WERI-Rb-1 (cell line): ENCODE data around the gene RAET1G.
A peak's percentile ranks its signal among the peaks of the same experiment; 100 is the strongest.

Experiments
- DNase-seq: peaks from one replicate; pipeline ENCODE4 v3.0.0-alpha.2; 2020
- H3K27ac ChIP-seq: fragments of 250-450 bp; sonication (Bioruptor Pico); 2 replicates; pipeline ENCODE4 v1.5.1; 2020; ENCODE audit warnings: mild to moderate bottlenecking, moderate library complexity
- H3K27me3 ChIP-seq: fragments of 250-450 bp; sonication (Bioruptor Pico); 2 replicates; pipeline ENCODE4 v1.5.1; 2021; ENCODE audit warnings: mild to moderate bottlenecking, low read depth, moderate library complexity; ENCODE audit not compliant: insufficient read depth, severe bottlenecking
- H3K36me3 ChIP-seq: fragments of 250-450 bp; sonication (Bioruptor Pico); 2 replicates; pipeline ENCODE4 v1.5.1; 2020; ENCODE audit warnings: mild to moderate bottlenecking, moderate library complexity
- H3K4me3 ChIP-seq: 2 replicates; pipeline ENCODE4 v1.5.1; 2011; ENCODE audit warnings: low read depth, mild to moderate bottlenecking, control low read depth, low read length
- H3K9me3 ChIP-seq: fragments of 250-450 bp; sonication (Bioruptor Pico); 2 replicates; pipeline ENCODE4 v1.5.1; 2021; ENCODE audit warnings: mild to moderate bottlenecking, moderate library complexity; ENCODE audit not compliant: severe bottlenecking
- TF ChIP-seq, protein P1 (sequence below): IDR thresholded peaks from 2 replicates; pipeline ENCODE4 v1.5.1; 2011; ENCODE audit warnings: low read depth, mild to moderate bottlenecking, control low read depth, inconsistent platforms, low read length

RAET1G gene

DNA sequence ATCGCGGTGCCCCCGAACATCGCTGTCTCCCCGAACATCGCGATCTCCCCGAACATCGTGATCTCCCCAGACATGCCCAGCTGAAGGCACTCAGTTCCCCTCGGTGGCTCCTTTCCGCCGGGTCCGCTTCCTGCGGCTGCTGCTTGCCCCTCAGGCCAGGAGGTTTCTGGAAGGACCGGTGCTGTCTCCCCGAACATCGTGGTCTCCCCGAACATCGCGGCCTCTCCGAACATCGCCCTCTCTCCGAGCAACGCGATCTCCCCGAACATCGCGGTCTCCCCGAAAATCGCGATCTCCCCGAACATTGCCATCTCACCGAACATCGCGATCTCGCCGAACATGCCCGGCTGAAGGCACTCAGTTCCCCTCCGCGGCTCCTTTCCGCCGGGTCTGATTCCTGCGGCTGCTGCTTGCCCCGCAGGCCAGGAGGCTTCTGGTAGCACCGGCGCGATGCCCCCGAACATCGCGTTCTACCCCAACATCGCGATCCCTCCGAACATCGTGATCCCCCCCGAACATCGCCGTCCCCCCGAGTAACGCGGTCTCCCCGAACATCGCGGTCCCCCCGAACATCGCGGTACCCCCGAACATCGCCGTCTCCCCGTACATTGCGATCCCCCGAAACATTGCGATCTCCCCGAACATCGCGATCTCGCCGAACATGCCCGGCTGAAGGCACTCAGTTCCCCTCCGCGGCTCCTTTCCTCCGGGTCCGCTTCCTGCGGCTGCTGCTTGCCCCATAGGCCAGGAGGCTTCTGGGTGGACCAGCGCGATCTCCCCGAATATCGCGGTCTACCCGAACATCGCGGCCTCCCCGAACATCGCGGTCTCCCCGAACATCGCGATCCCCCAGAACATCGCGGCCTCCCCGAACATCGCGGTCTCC lies 41.6 kb upstream of the RAET1G start:
- Histone ChIP-seq H3K4me3 (peak overlapping the region; percentile 61), H3K27me3 (peaks cover 32% of the 10 kb centered on the region), H3K9me3 (no peaks in the 10 kb centered on the region), H3K27ac (no peak overlapping the region), H3K36me3 (no peaks in the 10 kb centered on the region)
- TF ChIP-seq, protein P1, sequence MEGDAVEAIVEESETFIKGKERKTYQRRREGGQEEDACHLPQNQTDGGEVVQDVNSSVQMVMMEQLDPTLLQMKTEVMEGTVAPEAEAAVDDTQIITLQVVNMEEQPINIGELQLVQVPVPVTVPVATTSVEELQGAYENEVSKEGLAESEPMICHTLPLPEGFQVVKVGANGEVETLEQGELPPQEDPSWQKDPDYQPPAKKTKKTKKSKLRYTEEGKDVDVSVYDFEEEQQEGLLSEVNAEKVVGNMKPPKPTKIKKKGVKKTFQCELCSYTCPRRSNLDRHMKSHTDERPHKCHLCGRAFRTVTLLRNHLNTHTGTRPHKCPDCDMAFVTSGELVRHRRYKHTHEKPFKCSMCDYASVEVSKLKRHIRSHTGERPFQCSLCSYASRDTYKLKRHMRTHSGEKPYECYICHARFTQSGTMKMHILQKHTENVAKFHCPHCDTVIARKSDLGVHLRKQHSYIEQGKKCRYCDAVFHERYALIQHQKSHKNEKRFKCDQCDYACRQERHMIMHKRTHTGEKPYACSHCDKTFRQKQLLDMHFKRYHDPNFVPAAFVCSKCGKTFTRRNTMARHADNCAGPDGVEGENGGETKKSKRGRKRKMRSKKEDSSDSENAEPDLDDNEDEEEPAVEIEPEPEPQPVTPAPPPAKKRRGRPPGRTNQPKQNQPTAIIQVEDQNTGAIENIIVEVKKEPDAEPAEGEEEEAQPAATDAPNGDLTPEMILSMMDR = no peak
- DNase-seq = no peak

GRCh38 chr6:149963462-149964307 lies 40.8 kb upstream of the RAET1G start, which contains the start of gene ULBP1:
TSS of gene ULBP1 (plus strand) at chr6:149963943. CDS start at chr6:149964050, 107 bp downstream.
- peak; percentile 87 for DNase-seq
- TF ChIP-seq, protein P1 = peak; percentile 47
- Histone ChIP-seq H3K4me3 (peak within 1 kb of the TSS; percentile 61), H3K27me3 (peaks cover 40% of the 10 kb centered on the region), H3K9me3 (no peaks in the 10 kb centered on the region), H3K36me3 (no peaks in the 10 kb centered on the region), H3K27ac (peak within 1 kb of the TSS; percentile 32; the same call in 1 of the 2 replicates)

DNA sequence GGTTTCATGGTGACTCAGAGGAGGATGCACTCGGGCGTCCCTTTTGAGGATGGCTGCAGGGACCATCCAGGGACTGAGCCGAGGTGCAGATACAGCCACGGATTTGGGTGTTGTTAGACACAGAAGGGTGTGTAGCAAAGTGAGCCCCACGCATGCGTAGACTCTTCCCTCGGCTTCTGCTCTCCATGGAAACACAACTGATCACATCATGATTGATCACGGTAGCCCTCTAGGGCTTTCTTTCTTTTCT lies 40.2 kb upstream of the RAET1G start:
- Histone ChIP-seq H3K4me3 (peak overlapping the region; percentile 61), H3K27me3 (peaks cover 41% of the 10 kb centered on the region)

GRCh38 chr6:149962461-149963211 lies 39.7 kb upstream of the RAET1G start:
- H3K27ac ChIP-seq = no peak overlapping the region
- peak overlapping the region; percentile 61 for H3K4me3 ChIP-seq
- H3K27me3 ChIP-seq = peaks cover 41% of the 10 kb centered on the region
- H3K9me3 ChIP-seq = no peaks in the 10 kb centered on the region
- no peak for DNase-seq
- TF ChIP-seq, protein P1 = no peak
- no peaks in the 10 kb centered on the region for H3K36me3 ChIP-seq

More for the DNA sequence above, 40.2 kb upstream of the RAET1G start:
- no peak overlapping the region for H3K27ac ChIP-seq
- TF ChIP-seq, protein P1 = no peak
- H3K36me3 ChIP-seq = no peaks in the 10 kb centered on the region
- H3K9me3 ChIP-seq = no peaks in the 10 kb centered on the region
- peak; percentile 58 for DNase-seq

GRCh38 chr6:149961728-149962425 lies 39.0 kb upstream of the RAET1G start:
- DNase-seq = peak; percentile 39
- Histone ChIP-seq H3K27ac (no peak overlapping the region), H3K36me3 (no peaks in the 10 kb centered on the region), H3K9me3 (no peaks in the 10 kb centered on the region), H3K27me3 (peaks cover 48% of the 10 kb centered on the region), H3K4me3 (no peak overlapping the region)
- TF ChIP-seq, protein P1 = peak; percentile 42
